Omental fat pad (tissue), 4 donors: Measurements from ENCODE around the gene CTTNBP2. TPM values are rescaled to one million over a fixed set of nuclear protein-coding genes. Genes with fewer than 3 reads are reported as not detected.

Experiments
- ATAC-seq: fragments of 150-250 bp; one replicate; pipeline ENCODE4 v1.9.1; 2016; ENCODE audit warnings: mild to moderate bottlenecking, moderate library complexity; ENCODE audit not compliant: low FRiP score
- DNase-seq: peaks from one replicate; pipeline ENCODE4 v3.0.0-alpha.2; 2019; ENCODE audit warnings: low spot score
- CTCF ChIP-seq, 3 donors: fragments of 450-650 bp; IDR thresholded peaks; one replicate each; pipeline ENCODE4 v1.5.1; 2016 to 2017; ENCODE audit warnings: antibody characterized with exemption in 3 of 3, mild to moderate bottlenecking in 3 of 3, moderate library complexity in 2 of 3
- total RNA-seq, 4 donors: library from RNA; depleted of rRNA; stranded (reverse); fragments of >200 nt; gene quantifications; one replicate each; pipeline ENCODE4 v1.1.0, GENCODE V29; 2016

Gene CTTNBP2
- total RNA-seq, 4 donors from 2014 or later: 4.7 to 15.1 (median 13.0) TPM

DNA sequence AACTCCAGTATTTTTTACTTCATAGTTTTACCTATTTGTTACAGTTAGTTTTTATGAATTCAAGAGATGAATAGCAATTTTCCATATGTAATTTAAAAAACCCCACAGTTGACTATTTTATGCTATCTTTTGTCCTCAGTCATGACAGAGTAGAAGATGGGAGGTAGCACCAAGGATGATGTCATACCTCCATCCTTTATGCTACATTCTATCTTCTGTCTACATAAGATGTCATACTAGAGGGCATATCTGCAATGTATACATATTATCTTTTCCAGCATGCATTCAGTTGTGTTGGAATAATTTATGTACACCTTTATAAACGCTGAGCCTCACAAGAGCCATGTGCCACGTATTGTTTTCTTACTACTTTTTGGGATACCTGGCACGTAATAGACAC, 209.2 kb downstream of the CTTNBP2 start:
- DNase-seq (no peak), ATAC-seq (no peak)
- TF ChIP-seq CTCF (IDR thresholded peaks at IDR 0.05): no peak

DNA sequence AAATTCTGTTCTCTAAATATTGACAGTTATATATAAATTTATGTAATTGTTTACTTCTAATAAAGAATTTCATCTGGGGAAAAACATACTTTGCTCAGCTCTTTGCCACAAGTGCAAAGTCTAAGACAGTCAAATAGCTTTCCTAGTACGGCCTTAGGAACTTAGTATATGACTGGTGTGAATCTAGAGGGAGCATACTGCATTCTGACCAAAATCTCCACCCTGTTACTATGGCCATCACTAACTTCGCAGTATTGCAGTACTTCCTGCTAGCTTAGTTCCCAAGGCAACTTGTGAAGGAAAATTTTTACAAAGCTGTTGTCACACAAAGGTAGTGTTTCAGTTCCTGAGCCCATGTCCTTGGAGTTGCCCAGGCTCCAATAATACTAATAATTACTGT, 211.9 kb downstream of the CTTNBP2 start:
- DNase-seq (no peak), ATAC-seq (no peak)
- TF ChIP-seq CTCF (IDR thresholded peaks at IDR 0.05): no peak
